ENCODE measurements around the gene RPL7A. TPM values are rescaled to one million over a fixed set of nuclear protein-coding genes. Genes with fewer than 3 reads are reported as not detected.
A peak's percentile ranks its signal among the peaks of the same experiment; 100 is the strongest.

The RPL7A gene
- total and polyA plus RNA-seq, 2 of the 13 experiments (the other 11 are each of a cell fraction or from before 2014, with no cell fraction given): 2,401 to 2,938 TPM

DNA sequence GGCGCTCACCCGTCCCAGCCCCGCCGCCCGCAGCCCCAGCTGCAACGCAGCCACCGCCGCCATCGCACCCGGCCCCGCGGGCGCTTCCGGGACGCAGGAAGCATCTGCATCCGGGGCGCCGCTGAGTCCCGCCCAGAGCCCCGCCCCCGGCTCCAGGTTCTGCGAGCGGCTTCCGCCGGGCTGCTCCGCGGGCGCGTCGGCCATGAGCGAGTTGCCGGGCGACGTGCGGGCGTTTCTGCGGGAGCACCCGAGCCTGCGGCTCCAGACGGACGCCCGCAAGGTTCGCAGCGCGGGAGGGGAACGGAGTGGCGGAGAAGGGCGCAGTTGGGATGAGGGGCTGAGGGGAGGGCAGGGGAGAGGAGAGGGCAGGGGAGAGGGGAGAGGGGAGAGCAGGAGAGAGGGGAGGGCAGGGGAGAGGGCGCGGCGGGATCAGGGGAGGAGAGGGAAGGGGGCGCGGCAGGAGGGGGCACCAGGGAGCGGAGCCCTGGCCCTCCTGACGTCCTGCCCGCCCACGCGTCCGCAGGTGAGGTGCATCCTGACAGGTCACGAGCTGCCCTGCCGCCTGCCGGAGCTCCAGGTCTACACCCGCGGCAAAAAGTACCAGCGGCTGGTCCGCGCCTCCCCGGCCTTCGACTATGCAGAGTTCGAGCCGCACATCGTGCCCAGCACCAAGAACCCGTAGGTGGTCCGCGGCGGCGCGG, 8.5 kb downstream of the RPL7A start, which contains the start of the genes SURF1 and SURF2 (continued):
- no peak for TF ChIP-seq PAF1 (CRISPR knock-in tag; IDR thresholded peaks at IDR 0.05)
- no peak for TF ChIP-seq RFXAP (CRISPR knock-in tag; IDR thresholded peaks at IDR 0.05; ENCODE audit: borderline replicate concordance)
- peak; percentile 78 for TF ChIP-seq ZNF547 (CRISPR knock-in tag; IDR thresholded peaks at IDR 0.05)
- no peak for TF ChIP-seq NONO (IDR thresholded peaks at IDR 0.05)
- 0 out of 2 replicates have a peak, but pooled peaks have one; percentile 37 for TF ChIP-seq NONO (CRISPR knock-in tag; conservative IDR thresholded peaks at IDR 0.05)
- TF ChIP-seq ZNF124 (CRISPR knock-in tag; IDR thresholded peaks at IDR 0.05): no peak
- peak; percentile 32; the same call in 1 of the 2 replicates for TF ChIP-seq SP4 (CRISPR knock-in tag; IDR thresholded peaks at IDR 0.05)
- peak; percentile 55; the same call in 1 of the 2 replicates for TF ChIP-seq SIN3B (IDR thresholded peaks at IDR 0.05; ENCODE audit: low read length)
- no peak for TF ChIP-seq ZBTB7B (CRISPR knock-in tag; IDR thresholded peaks at IDR 0.05)
- TF ChIP-seq, protein P1, sequence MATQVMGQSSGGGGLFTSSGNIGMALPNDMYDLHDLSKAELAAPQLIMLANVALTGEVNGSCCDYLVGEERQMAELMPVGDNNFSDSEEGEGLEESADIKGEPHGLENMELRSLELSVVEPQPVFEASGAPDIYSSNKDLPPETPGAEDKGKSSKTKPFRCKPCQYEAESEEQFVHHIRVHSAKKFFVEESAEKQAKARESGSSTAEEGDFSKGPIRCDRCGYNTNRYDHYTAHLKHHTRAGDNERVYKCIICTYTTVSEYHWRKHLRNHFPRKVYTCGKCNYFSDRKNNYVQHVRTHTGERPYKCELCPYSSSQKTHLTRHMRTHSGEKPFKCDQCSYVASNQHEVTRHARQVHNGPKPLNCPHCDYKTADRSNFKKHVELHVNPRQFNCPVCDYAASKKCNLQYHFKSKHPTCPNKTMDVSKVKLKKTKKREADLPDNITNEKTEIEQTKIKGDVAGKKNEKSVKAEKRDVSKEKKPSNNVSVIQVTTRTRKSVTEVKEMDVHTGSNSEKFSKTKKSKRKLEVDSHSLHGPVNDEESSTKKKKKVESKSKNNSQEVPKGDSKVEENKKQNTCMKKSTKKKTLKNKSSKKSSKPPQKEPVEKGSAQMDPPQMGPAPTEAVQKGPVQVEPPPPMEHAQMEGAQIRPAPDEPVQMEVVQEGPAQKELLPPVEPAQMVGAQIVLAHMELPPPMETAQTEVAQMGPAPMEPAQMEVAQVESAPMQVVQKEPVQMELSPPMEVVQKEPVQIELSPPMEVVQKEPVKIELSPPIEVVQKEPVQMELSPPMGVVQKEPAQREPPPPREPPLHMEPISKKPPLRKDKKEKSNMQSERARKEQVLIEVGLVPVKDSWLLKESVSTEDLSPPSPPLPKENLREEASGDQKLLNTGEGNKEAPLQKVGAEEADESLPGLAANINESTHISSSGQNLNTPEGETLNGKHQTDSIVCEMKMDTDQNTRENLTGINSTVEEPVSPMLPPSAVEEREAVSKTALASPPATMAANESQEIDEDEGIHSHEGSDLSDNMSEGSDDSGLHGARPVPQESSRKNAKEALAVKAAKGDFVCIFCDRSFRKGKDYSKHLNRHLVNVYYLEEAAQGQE (IDR thresholded peaks at IDR 0.05; ENCODE audit: borderline replicate concordance in 1 of 2, low read depth in 1 of 2, low read length in 2 of 2): 0 out of 4 replicates have a peak, but pooled peaks of 1 of the 2 experiments have one; percentile 13
- TF ChIP-seq ZNF335 (CRISPR knock-in tag; IDR thresholded peaks at IDR 0.05): no peak
- TF ChIP-seq SP2 (CRISPR knock-in tag; IDR thresholded peaks at IDR 0.05): peak; percentile 58
- no peak; the same call in 1 of the 2 replicates for TF ChIP-seq ZNF777 (CRISPR knock-in tag; IDR thresholded peaks at IDR 0.05)
- 0 out of 2 replicates have a peak, but pooled peaks have one; percentile 33 for TF ChIP-seq HOXD1 (CRISPR knock-in tag; IDR thresholded peaks at IDR 0.05)
- peak; percentile 7; the same call in 1 of the 2 replicates for TF ChIP-seq HDAC2 (CRISPR knock-in tag; IDR thresholded peaks at IDR 0.05)
- no peak for TF ChIP-seq KDM4B (CRISPR knock-in tag; IDR thresholded peaks at IDR 0.05)
- TF ChIP-seq, protein P2, sequence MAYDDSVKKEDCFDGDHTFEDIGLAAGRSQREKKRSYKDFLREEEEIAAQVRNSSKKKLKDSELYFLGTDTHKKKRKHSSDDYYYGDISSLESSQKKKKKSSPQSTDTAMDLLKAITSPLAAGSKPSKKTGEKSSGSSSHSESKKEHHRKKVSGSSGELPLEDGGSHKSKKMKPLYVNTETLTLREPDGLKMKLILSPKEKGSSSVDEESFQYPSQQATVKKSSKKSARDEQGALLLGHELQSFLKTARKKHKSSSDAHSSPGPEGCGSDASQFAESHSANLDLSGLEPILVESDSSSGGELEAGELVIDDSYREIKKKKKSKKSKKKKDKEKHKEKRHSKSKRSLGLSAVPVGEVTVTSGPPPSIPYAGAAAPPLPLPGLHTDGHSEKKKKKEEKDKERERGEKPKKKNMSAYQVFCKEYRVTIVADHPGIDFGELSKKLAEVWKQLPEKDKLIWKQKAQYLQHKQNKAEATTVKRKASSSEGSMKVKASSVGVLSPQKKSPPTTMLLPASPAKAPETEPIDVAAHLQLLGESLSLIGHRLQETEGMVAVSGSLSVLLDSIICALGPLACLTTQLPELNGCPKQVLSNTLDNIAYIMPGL (CRISPR knock-in tag; IDR thresholded peaks at IDR 0.05; ENCODE audit: borderline replicate concordance in 1 of 2, low read depth in 1 of 2): peak; percentile 38 to 47; a peak in 2 of 4 replicates
- peak; percentile 45; the same call in 1 of the 2 replicates for TF ChIP-seq YEATS4 (CRISPR knock-in tag; IDR thresholded peaks at IDR 0.05; ENCODE audit: borderline replicate concordance)
- TF ChIP-seq, protein P3, sequence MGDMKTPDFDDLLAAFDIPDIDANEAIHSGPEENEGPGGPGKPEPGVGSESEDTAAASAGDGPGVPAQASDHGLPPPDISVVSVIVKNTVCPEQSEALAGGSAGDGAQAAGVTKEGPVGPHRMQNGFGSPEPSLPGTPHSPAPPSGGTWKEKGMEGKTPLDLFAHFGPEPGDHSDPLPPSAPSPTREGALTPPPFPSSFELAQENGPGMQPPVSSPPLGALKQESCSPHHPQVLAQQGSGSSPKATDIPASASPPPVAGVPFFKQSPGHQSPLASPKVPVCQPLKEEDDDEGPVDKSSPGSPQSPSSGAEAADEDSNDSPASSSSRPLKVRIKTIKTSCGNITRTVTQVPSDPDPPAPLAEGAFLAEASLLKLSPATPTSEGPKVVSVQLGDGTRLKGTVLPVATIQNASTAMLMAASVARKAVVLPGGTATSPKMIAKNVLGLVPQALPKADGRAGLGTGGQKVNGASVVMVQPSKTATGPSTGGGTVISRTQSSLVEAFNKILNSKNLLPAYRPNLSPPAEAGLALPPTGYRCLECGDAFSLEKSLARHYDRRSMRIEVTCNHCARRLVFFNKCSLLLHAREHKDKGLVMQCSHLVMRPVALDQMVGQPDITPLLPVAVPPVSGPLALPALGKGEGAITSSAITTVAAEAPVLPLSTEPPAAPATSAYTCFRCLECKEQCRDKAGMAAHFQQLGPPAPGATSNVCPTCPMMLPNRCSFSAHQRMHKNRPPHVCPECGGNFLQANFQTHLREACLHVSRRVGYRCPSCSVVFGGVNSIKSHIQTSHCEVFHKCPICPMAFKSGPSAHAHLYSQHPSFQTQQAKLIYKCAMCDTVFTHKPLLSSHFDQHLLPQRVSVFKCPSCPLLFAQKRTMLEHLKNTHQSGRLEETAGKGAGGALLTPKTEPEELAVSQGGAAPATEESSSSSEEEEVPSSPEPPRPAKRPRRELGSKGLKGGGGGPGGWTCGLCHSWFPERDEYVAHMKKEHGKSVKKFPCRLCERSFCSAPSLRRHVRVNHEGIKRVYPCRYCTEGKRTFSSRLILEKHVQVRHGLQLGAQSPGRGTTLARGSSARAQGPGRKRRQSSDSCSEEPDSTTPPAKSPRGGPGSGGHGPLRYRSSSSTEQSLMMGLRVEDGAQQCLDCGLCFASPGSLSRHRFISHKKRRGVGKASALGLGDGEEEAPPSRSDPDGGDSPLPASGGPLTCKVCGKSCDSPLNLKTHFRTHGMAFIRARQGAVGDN (CRISPR knock-in tag; IDR thresholded peaks at IDR 0.05): peak; percentile 71
- no peak for TF ChIP-seq FOXO1 (CRISPR knock-in tag; IDR thresholded peaks at IDR 0.05)
- TF ChIP-seq ZMYM4 (CRISPR knock-in tag; IDR thresholded peaks at IDR 0.05): peak; percentile 30; the same call in 1 of the 2 replicates

All from HepG2 (cell line).